GM19467 (cell line): ENCODE results near the gene CORO2B.

Experiments
- ATAC-seq: cut with Tn5 transposase; IDR thresholded peaks from one replicate; pipeline ENCODE4 v1.9.1; 2021; ENCODE audit warnings: mild to moderate bottlenecking, moderate library complexity; ENCODE audit not compliant: unreplicated experiment

CORO2B gene

GRCh38 chr15:68589783-68590710 lies 11.3 kb downstream of the CORO2B start:
- no peak for ATAC-seq

GRCh38 chr15:68590721-68591389 lies 12.1 kb downstream of the CORO2B start:
- no peak for ATAC-seq

GRCh38 chr15:68592054-68592453 lies 13.3 kb downstream of the CORO2B start:
- ATAC-seq, result no peak

- ATAC-seq, result no peak
Measured at GRCh38 chr15:68592544-68592943, 13.8 kb downstream of the CORO2B start.

GRCh38 chr15:68593341-68593740 lies 14.5 kb downstream of the CORO2B start:
- ATAC-seq, result no peak

- ATAC-seq, result no peak
Measured at GRCh38 chr15:68593828-68594532, 15.2 kb downstream of the CORO2B start.

- no peak for ATAC-seq
Measured at GRCh38 chr15:68594533-68595259, 15.9 kb downstream of the CORO2B start.

- ATAC-seq, result no peak
Measured at GRCh38 chr15:68595260-68595564, 16.4 kb downstream of the CORO2B start.

GRCh38 chr15:68595761-68596160 lies 17.0 kb downstream of the CORO2B start:
- no peak for ATAC-seq

- ATAC-seq, result no peak
Measured at GRCh38 chr15:68596691-68597090, 17.9 kb downstream of the CORO2B start.

- ATAC-seq, result no peak
Measured at GRCh38 chr15:68597581-68597980, 18.8 kb downstream of the CORO2B start.

GRCh38 chr15:68598171-68599152 lies 19.7 kb downstream of the CORO2B start:
- ATAC-seq, result no peak

- no peak for ATAC-seq
Measured at GRCh38 chr15:68599153-68599545, 20.4 kb downstream of the CORO2B start.

GRCh38 chr15:68599560-68600071 lies 20.8 kb downstream of the CORO2B start:
- no peak for ATAC-seq

GRCh38 chr15:68601206-68602197 lies 22.7 kb downstream of the CORO2B start:
- no peak for ATAC-seq

- ATAC-seq, result no peak
Measured at GRCh38 chr15:68602459-68603215, 23.8 kb downstream of the CORO2B start.

- no peak for ATAC-seq
Measured at GRCh38 chr15:68603216-68603595, 24.4 kb downstream of the CORO2B start.

- ATAC-seq, result no peak
Measured at GRCh38 chr15:68603951-68604350, 25.2 kb downstream of the CORO2B start.
